Astrocyte of the hippocampus (primary cell): ENCODE measurements around the gene TMEM18.
A peak's percentile ranks its signal among the peaks of the same experiment; 100 is the strongest.

ENCODE experiments used
- DNase-seq: peaks from one replicate; pipeline ENCODE4 v3.0.0; 2011; ENCODE audit warnings: low read depth, low spot score

TMEM18 gene

DNA sequence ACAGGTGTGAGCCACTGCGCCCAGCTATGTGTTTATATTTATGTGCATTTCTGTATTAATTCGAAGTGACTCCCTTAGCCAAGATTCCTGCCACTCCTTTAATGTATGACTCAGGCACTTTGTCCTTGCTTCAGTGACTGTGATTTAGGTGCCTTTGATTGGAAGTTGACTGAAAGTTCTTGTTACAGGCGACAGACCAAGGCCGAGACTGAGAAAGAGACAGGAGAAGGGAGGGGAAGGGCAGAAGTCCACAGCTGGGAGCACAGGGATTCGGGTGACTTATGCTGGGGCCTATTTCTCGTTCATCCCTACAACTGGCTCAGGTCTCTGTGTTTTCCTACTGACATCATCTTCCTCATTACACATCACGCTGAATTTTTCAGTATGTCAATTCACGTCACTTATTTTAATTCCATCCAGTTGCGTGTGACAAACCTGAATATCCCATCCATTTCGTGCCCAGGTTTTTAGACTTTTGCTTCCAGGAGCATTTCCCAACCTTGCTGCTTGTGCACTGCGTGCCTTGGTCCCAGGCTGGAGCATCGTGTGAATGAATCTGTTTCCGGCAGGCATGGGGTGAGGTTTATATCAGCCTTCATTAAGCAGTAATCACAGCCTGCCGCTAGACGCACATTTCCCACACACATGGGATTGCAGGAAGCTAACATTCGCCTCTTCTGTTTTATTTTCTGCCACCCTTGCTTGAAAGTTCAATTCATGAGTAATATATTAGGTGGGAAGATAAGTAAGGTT lies 42.4 kb downstream of the TMEM18 start:
- DNase-seq = peak; percentile 8

DNA sequence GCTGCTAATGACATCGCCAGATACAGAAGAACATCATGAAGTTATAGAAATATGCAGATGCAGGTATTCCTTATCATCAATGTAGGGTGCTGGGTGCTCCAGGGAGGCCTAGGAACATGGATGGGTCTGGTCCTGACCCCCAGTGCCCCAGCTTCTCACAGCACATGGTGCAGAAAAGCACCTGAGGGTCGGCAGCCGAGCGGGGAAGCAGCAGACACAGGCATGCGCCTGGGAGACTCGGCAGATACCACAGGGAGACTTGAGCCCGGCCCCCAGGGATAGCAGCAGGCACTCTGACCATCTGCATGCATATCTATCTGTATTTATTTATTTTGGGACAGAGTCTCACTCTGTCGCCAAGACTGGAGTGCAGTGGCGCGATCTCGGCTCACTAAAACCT lies 43.2 kb downstream of the TMEM18 start:
- DNase-seq = no peak

DNA sequence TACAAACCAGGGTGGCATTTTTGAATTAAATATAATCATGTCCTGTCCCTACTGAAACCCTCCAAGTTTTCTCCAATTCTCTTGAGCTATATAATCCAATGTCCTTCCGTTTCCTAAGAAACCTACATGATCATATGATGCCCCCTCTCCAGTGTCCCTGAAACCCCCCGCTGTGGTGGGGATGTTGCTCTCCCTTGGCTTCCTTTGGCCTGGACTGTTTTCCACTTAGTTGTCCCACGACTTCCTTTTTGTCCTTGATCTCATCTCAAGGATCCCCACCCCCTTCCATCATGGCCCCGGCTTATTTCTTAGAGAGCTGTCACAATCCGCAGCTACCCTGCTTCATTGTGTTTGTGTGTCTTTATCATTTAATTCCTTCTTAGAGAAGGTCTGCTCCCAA lies 43.8 kb downstream of the TMEM18 start:
- DNase-seq = no peak

DNA sequence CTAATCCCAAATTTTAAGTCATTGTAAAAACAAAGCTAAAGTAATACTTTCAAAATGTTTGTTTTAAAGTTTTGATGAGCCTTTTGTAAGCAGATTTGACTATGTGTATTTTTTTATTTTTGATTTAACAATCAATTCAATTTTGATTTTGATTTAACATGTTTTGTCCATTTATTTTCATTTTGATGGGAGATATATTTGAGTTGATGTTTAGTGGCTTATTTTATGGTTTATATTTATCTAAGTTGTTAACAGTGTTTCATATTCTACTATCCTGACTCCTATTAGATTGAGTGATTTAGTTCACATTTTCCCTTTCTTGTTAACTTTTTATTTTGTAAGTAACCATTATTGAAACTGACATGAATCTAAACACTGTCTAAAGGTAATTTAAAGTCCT lies 44.7 kb downstream of the TMEM18 start:
- no peak for DNase-seq

DNA sequence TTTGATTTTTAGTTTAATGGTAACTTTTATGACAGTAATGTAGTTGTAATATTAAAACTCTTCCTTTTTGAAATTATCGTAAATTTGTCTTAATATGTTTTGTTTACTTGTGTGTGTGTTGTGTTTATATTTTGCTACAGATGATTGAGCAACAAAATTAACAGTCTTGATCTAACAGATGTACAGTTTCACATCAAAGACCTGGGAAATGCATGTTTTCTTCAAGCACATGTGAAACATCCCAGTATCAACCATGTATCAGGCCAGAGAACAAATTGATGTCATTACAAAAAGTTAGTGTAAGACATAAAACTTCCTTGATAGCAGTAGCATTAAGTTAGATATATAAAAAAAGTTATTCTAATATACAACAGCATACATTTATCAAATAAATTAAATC lies 45.5 kb downstream of the TMEM18 start:
- DNase-seq = no peak

DNA sequence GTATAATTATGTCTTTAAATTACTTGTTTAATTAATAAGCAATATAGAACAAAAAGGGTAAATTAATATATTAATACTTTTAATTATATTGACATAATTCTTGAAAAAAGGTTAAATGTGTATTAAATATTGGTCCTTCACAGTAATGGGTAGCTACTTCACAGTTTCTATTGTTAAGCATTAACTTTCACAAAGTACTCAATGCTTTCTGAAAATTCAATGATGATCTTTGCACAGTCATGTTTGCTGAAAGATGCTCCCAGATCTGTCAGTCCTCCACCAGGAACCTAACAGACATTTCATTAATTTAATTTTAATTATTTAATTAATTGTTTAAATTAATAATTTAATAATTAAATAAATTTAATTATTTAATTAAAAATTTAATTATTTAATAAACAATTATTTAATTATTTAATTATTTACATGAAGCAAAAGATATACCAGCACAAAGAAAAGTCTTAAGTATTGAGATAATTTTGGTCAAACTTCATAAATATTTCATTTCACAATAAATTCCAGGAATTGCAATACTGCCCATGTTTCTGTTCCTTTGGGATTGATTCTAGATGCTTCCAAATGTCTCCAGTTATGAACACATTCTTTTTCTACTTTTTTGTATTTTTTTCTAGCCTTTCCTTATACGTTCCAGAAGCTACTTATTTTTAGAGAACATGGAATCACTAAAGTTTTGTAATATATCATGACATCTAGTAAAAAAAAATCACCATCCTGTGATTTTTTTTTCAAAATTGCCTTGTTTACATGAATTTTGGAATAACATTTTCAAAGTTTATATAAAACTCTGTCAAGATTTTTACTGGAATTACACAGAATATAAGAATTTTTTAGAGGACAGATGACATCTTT lies 46.5 kb downstream of the TMEM18 start:
- DNase-seq = no peak

DNA sequence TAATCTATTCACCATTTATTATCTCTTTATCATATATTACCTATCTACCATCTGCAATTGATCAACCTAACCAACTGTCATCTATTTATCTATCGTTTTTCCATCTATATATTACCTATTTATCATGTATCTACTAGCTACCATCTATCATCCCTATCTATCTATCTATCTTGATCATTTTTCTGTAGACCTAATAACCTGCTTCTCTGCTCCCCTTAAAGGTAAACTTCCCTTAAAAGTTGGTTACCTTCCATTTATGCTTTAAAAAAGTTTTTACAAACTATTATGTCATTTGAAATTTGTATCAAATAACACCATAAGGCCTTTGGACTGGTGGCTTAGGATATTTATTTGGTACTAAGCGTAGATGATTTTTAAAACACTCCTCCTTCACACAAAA lies 47.2 kb downstream of the TMEM18 start:
- no peak for DNase-seq

DNA sequence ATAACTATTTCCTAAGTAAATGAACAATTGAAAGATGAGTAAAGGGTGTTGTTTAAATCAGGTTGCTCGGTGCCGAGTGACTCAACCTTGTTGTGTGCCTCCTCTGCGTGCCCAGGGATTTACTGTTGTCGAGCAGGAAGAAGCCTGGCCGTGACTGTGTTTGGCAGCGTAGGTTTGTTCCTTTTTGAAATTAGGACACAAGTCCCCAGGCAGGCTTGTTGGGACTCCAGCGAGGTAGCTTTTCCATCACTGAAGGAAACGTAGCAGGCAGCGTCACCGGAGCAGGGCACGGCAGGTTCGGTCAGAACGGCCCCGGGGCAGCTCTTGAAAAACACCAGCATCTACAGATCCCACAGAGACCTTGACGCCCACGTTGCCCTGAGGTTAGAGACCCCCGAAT lies 48.6 kb downstream of the TMEM18 start:
- no peak for DNase-seq

DNA sequence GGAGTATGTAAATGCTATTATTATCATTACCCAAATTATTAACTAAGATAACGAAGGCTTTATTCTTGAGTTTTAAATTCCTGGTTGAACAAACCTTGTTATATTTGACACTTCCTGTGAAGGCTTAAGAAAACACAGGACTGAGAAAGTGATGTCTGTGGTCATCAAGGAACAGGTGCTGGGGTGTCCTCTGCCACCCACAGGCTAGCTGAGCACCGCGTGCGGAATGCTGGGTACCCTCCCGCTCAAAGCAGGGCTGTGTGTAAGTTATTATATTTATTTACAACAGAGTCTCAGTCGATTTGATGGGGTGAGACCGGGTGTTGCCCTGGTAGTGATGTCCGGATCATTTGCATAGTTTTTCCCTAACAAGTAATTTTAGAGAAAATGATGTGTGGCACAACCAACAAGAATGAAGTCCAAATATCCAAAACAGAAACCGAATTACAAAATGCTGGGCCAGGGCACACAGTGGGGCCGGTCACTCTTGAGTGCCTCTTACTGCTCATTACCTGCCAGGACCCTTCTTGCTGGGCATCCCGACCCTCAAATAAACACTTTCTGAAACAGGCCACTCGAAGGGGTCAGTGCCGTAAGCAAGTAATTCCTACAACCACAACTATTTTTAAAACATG lies 49.2 kb downstream of the TMEM18 start:
- DNase-seq = no peak

DNA sequence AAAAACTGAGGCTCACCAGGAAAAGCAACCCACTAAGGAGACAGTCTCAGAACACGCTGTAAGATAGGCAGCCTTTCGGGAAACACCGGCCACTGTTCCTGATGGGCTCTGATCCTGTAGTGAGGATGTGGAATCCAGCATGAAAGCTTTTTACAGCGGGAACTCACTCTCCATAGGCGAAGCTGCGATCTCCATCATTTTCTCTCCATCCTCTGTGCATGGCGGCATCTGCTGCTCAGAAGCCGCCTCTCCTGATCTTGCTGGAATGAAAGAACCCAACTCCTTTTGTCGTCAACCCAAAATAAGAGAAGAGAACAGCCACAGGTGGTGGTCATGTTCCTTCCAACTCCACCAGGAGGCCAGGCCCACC lies 49.9 kb downstream of the TMEM18 start:
- no peak for DNase-seq

DNA sequence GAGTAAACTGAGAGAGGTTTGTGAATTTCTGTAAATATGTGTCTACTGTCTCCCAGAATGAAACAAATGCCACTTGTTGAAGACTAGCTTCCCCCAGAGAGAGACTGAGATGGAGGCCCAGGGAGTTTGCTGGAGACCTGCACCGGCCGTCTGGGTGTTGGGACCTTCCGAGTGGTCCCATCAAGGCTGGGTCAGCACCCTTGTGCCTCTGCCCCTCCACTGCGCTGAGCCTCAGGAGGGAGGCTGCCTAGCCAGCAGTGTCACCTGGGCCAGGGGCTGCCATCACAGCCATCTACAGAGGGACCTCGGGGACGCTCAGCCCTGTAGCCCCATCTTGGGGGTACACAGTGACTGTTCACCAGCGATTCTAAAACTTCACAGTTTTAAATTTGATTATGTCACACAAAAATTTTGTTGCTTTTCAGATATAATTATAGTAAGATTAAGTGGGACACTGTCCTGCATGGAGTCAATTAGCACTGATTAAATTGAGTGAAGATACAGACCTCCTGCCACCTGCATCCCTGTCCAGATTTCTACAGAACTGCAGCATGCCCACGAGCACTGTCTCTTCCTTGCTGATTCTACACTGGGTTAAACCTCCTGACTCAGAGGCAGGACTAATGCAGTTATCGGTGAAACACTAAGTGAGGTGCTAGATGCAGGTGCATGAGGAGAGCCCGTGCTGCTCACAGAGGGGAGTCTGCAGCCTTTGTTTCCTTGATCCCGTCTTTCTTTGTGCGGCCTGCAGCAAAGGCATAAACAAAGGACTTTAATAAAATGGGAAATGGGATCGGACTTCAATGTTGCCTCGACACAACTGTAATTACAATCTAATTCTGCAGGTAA lies 50.5 kb downstream of the TMEM18 start:
- DNase-seq = no peak

DNA sequence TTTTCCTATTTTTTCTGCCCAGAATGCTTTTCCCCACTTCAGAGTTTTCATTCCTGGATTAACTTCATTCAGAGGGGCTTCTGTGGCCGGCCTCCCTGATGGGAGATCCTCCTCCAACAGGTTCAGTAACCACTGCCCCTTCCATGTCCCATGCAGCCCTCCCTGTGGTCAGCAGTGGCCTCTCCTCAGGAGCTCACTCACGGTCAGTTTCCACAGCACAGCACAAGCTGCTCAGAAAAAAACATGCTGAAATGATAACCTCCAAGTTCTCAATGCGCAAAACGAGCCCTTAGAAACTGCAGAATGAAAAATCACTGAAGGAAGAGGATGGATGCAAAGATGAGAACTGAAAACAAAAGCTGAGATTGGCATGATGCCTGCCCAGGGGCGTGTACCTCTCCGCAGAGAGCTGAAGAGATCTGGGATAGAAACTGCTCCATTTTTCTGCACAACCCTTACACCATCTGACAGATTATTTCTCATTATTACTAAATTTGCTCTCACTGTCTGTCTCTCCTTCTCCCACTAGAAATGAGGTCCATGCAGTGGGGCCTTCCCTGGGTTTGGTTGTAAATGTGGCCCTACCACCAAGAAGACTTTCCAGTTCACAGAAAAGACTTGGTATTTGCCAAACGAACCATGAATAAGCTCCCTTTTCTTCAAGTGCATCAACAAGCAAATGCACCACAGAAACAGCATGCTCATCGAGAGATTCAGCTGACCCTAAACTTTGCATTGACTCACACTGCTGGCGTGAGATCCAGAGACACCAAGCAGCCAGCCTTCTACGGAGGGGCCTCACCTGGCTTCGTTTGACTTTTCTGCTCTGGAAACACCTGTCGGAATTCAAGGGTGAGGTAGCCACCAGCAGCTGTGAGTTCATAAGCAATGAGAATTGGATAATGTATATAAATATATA lies 51.5 kb downstream of the TMEM18 start:
- DNase-seq = peak; percentile 15

DNA sequence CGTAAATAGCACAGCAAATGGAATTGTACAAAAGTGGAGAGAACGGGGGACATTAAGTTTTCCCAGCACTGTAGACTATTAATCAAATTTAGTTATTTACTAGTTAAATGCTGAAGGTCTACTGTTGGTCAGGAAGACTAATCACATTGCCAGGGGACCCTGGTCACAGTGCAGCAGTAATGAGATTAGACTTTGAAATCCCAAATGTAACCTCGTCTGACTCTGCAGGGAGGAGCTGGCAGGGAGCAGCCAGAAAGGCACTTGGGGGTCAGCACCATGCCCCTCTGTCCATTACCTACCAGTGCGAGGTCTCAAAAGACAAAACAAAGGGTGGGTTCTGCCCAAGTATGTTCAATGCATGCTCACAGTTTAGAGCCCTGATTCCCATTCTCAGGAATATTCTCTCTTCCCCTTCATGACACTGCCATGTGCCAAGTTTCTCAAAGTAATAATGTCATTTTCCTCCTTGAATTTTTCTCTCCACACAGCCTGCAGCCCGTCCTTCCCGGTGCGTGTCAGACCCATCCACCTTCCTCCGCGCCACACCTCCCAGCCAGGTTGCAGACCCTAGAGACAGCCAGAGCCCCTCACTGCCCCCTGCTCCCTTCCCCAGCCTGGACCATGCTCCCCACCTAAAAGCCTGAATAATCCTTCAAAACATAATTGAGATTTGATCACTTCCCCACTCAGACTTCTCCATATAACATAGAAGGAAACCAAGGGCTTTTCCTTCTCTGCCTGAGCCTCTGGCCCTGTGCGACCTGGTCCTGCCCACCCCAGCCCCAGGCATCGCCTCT lies 52.5 kb downstream of the TMEM18 start:
- no peak for DNase-seq

DNA sequence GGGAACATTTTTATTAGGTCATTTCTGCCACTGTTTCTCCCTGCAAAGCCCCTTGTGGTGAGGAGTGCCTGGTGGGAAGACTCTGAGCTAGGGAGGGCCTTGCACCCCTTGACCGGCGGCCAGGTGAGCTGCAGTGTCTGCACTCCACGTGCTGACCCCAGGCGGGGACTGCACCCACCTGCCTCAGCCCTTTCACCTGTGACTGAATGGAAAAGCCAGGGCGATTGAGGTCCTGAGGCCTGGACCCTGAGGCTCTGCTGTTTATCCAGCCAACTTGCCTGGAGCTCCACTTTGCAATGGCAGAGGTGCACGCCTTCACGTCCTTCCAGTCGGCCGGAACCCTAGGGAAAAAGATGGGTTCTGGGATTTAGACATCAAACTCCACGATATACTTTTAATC lies 53.1 kb downstream of the TMEM18 start:
- DNase-seq = no peak

DNA sequence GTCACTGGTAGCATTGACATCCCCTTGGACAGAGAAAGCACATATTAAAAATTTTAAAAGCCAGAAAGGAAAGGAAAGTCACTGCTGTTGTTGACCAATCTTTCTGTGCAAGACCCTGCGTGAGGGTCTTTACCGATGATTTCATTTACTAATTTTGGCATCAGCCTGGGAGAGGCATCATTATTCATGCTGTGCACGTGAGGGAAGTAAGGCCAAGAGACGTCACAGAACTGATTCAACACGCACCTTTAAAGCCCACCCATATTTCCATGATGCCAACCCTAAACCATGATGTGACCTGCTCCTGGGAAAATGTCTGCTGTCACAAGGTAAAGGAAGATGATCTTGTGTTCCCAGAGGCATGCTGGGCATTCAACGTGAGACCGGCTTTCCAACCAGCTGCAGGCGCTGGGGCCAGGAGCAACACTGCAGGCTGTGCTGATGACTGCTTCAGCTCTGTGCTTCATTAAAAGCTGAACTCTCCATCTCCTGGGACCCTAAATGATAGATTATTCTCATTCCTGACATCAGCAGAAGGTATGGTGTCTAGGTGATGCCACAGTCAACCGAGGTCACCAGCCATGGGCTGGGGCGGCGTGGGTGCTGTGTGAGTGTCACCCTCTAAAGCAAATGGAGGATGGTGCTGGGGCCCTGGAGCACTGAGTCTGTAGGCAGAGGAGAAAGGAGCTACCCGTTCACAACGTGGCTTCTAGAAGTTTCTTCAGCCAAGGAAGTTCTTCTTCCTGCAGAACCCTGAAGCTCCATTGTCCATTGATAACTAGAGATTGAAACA lies 53.9 kb downstream of the TMEM18 start:
- DNase-seq = no peak

DNA sequence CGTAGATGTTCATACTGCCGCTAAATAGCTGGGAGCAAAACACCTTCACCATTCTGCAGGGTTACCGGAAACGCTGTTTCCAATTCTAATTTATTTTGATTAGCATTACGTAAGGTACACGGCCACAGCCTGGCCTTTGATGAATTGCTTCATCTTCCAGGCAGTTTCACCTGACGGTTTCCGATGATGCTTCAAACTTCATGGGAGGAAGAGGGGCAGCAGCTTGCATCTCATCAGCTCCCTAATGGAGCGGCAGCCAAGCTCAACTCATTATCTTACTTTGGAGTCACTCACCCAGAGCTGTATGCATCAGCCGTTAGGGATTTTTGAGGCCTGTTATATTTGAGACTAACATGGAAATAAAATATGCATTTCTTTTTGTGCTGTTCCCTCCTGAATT lies 54.8 kb downstream of the TMEM18 start:
- no peak for DNase-seq

DNA sequence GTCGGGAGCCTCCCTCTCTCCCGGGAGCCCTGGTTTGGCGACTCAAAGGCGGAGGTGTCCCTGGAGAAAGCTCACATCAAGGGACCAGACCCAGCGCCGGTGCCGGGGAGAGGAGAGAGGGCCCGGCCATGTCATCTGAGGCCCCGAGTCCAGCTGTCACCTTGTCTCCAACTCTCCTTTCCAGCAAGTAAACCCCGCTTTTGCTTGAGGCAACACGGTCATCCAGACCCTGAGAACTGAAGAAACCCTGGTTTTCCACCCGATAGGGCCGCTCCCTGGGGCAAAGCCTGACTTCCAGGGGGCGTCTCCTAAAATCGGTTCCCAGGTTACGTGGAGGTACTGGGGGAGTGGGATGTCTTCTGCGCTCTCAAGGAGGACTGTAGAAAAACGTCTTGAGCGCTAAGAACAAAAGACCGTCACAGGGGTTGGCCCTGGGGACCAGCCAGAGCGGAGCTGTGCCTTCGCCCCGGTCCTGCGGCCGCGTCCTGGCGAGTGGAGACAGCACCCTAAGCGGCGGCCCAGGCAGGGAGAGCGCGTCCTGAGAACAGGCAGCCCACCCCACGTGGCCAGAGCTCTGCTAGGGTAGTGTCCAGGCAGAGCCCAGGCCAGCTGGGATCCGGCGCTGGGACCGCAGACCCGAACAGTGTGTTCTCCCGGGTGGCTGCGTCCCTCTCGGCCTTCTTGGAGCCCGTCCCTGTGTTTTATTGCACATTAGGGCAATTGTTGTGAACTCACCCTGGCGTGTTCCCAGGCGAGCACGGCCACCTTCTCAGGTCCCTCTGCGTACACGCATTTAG lies 55.7 kb downstream of the TMEM18 start:
- DNase-seq = no peak
